HG02571 (cell line): ENCODE measurements around the gene HERC3.

Experiments
- ATAC-seq: cut with Tn5 transposase; IDR thresholded peaks from one replicate; pipeline ENCODE4 v1.9.1; 2021; ENCODE audit warnings: mild to moderate bottlenecking, moderate library complexity; ENCODE audit not compliant: unreplicated experiment

Gene HERC3

GRCh38 chr4:88744609-88745008, 152.3 kb downstream of the HERC3 start:
- ATAC-seq: no peak

DNA sequence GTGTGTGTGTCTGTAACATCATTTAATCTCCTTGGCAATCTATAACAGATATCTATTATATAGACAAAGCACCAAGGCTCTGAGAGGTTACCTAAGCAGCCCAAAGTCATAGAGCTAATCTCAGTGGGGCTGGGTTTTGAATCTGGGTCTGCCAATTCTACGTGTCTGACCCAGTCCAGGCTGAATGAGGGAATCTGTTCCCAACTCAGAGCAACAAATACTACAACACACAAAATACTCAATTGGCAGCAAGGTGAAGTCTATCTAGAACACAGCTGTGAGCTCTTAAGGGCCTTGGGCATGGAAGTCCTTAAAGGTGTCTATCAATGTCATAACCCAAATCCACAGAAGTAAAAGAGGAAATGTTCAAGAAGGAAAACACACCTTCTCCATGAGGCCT, 152.9 kb downstream of the HERC3 start:
- no peak for ATAC-seq

DNA sequence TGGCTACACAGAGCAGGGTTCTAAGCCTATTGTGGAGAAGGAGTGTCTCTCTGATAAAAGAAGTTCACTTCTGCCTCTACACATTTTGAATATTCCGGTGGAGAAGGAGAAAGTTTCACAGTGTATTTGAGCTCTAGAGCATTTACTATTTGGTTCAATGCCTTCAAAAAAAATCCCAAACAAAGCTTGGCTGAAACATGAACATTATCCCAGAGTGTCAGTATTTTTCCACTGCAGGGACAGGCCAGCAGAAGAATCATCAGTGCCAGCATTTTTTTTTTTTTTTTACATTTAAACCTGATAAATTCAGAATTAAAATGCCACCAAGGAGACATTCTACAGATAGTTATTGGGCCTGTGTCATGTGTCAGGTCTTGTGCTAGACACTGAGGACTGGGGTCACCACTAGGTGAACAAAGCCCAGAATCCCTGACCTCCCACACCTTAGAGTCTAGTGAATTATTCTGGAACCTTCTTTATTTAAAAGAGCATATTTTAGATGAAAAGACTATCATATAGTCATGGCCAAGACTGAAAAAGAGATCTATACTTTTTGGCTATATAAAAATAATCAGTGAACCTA, 153.4 kb downstream of the HERC3 start:
- ATAC-seq: no peak

DNA sequence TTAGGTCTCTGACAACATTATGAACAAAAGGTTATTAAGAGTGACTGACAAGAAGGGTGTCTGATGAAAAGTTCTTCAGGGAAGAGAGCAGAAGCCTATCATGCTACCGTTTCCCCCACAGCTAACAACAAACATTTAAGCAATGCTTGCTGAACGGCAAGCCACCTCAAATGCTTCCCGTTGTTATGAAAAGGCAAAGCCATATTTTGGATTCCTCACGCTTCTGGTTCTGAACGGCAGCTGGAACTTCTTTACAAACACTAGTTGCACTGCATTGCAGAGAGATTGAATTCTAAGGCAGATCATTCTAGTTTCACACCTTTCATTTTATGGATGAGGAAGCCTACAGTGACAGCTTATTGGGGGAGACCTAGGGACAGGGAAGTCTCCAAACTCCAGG, 153.9 kb downstream of the HERC3 start:
- no peak for ATAC-seq

GRCh38 chr4:88747351-88747750, 155.1 kb downstream of the HERC3 start:
- no peak for ATAC-seq

- no peak for ATAC-seq
Measured at GRCh38 chr4:88750369-88750768, 158.1 kb downstream of the HERC3 start.

DNA sequence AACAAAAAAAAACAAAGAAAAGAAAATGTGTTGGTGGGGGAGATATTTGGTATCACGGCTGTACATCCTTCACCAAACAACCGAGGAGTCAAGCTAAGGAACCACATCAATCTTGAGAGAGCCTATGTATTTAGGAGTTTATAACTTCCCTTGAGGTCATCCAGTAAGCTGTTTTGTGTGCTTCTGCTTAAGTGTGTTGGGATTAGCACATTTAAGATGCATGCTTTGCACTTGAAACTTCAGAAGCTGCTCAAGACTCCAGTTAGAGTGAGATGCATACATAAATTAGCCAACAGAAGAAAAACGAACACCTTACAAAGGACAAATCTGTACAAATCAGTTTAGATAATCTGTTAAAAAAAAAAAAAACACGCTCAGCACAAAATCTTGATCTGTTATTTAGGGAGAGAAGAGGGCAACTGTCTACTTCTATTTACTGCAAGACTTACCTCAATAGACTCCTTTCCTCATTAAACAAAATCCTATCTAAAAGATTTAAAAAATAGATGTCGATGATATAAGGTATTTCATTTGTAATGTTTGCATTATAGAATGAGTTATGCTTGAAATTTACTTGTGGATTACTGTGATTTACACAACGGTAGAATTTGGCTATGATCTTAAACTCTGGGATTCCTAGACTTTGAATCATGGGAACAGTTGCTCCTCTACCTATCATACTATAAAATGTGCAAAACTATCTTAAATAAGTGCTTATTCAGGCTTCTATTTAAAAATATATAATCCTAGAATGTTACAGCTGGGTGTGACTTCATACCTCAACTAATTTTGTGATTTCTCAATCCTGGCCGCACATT, 159.2 kb downstream of the HERC3 start:
- ATAC-seq: no peak

DNA sequence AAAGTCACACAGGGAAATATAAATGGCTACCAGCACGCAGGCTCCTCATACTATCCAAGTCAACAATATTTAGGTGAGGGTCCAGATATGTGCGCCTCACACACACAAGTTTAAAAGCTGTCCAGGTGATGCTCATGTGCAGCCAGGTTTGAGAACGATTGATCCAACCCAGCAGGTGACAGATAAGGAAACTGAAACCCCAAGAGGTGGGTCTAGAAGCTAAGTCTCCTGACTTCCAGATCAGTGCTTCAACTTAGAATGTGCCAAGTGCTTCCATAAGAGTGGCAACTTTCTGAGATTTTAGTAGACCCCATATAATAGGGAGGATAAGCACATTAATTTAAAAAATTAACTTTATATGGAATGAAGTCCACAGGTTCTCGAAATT, 159.8 kb downstream of the HERC3 start:
- ATAC-seq: no peak

DNA sequence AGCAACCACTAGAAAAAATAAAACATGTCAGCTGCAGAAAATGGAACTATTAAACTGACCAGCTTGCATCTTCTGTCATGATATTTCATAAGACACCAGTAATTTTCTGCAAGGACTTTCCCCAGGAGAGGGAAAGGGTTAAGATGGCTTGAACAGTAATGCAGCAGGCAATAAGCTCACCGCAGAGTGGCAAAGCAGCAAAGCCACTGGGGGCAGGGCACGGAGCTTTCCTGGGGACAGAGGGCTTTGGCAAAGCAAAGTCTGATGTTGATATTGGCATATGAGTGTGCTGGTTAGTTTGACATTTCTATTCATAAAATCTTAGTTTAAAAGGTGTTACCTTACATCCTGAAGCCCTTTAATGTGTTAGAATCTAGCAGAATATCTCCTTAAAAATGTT, 160.5 kb downstream of the HERC3 start:
- no peak for ATAC-seq

DNA sequence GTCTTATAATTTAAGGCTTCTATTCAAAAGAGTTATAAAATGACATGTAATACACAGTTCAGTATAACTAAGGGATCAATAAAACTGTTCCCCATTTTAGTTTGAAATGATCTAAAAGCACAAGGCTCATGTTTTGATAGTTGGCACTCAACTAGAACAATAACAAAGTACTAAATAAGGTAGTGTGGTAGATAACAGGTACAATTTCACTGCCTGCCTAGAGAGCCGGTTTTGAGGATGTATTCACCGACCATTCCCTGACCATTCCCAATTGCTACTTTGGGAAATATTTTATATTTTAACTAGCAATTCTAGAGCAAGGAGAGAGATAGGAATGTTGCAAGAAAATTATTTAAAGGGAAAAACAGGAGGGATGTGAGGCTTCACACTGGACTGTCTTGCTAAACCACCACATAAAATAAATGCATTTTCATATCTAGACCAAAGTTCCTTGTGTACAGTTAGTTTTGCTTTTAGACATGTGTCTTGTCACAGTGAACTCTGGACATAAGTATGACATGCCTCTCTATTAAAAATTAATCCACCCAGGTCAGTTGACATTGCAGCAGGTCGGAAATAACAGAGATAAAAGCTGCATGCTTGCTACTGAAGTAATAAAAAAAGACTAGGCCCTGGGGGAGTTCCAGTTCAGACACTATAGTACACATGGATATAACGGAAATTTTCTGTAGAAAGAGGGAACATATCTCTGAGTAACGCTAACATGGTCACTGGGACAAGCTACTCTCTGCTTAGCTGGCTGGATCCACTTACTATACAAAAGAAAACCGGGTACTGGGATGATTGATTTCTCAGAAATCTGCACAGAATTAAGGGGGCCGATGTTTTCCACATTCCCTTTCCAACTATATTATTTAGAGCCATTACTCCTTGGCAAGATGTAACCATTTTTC, 161.6 kb downstream of the HERC3 start:
- ATAC-seq: no peak

DNA sequence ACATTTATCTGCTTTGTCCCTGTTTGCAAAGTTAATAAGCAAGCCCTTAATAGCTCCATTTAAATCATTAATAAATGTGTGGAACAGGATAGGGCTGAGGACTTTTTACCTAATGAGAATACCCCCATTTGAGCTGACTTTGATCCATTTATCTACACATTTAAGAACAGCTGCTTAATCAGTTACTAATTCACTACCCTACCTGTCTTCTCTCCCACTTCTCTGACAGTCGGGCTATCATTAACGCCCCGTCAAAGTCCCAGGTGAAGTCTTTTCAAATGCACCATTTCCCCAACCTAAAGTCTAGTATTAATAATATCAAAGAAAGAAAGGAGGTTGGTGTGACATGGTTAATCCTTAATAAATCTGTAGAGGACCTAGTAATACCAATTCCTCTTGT, 162.5 kb downstream of the HERC3 start:
- ATAC-seq: no peak

- ATAC-seq: no peak
Measured at GRCh38 chr4:88755454-88755853, 163.2 kb downstream of the HERC3 start.

- ATAC-seq: no peak
Measured at GRCh38 chr4:88756149-88756548, 163.9 kb downstream of the HERC3 start.

GRCh38 chr4:88757067-88757466, 164.8 kb downstream of the HERC3 start:
- no peak for ATAC-seq

GRCh38 chr4:88757776-88758175, 165.5 kb downstream of the HERC3 start:
- ATAC-seq: no peak
